ENCODE data around the gene ACTL6B. TPM values are rescaled to one million over a fixed set of nuclear protein-coding genes. Genes with fewer than 3 reads are reported as not detected.
A peak's percentile ranks its signal among the peaks of the same experiment; 100 is the strongest.

The ACTL6B gene
- total and polyA plus RNA-seq, 9 of the 15 experiments (the other 6 are each of a cell fraction or from before 2014, with no cell fraction given), result not detected

DNA sequence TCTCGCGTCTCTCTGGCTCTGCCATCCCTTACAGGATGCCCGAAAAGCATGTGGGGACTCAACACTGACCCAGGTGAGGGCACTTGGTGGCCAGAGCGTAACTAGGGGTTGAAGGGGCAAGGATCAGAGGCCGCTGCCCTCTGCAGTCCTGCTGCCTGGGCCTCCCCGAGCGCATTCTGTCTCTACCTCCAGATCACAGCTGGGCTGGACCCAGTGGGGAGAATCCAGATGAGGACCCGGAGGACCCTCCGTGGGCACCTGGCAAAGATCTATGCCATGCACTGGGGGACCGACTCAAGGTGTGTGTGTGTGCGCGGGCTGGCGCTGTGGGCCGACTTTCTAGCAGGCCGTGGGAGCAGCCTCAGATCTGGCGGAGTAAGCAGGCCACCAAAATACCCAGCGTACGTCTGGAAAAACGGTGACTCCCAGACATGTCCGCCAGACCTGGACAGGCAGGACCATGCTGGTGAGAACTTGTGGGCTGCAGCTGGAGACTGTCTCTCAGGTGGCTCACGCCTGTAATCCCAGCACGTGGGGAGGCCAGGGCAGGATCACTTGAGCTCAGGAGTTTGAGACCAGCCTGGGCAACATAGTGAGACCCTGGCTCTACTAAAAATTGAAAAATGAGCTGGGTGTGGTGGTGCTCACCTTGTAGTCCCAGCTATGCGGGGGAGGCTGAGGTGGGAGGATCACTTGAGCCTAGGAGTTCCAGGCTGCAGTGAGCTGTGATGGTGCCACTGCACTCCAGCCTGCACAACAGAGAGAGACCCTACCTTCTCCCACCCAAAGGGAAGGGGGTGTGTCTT lies 20.5 kb upstream of the ACTL6B start:
- intact Hi-C loops (cut with micrococcal nuclease) (no loop called here), in situ Hi-C loops (cut with MboI) (no loop called here)
- POLR2A ChIA-PET, result interaction anchor here (0.6 to 1.9 kb wide), 8 partner anchors 13 to 249 kb away, joined by 3 to 6 read pairs (median 4); partner anchors contain the start of genes GIGYF1, POP7 and ZCWPW1
- H3K4me1 ChIP-seq (replicated peaks in 1 of 2; ENCODE audit: control insufficient read depth in 2 of 2, insufficient read depth in 2 of 2, low read length in 2 of 2), result peaks cover 4 to 84% of the 10 kb centered on the region in 2 experiments
- peak overlapping the region in 1 of 2 experiments; percentile 94; a peak in 2 of 4 replicates for H3K9ac ChIP-seq (ENCODE audit: insufficient read depth in 1 of 2, low read depth in 2 of 2, low read length in 2 of 2)
- FAIRE-seq (peak; percentile 42), DNase-seq (ENCODE audit: extremely low read depth in 1 of 4, low spot score in 3 of 4) (no peak), ATAC-seq (no peak)
- WGBS (ENCODE audit: insufficient coverage, low coverage, missing lambda C conversion rate), result 92% methylated on average over 20 of the region's 23 CpGs
- peaks cover 46% of the 10 kb centered on the region for H3K79me2 ChIP-seq (ENCODE audit: control insufficient read depth, insufficient read depth, low read length)
- CTCF ChIA-PET (ENCODE audit: low intra/inter-chr PET ratio), result no interaction called here
- no peaks in the 10 kb centered on the region for H3K9me1 ChIP-seq (ENCODE audit: control insufficient read depth, insufficient read depth, low read length)
- H3K4me2 ChIP-seq (ENCODE audit: insufficient read depth, low read length), result peak overlapping the region; percentile 40
- peak overlapping the region; percentile 99; the same call in 1 of the 2 replicates for H3K4me3 ChIP-seq
- H4K20me1 ChIP-seq (replicated peaks; ENCODE audit: control insufficient read depth, insufficient read depth, low read length), result peaks cover 22% of the 10 kb centered on the region; the same call in 1 of the 2 replicates
- no peak overlapping the region for H2AFZ ChIP-seq (ENCODE audit: low read depth, low read length)
- no peak overlapping the region for H3K27ac ChIP-seq (ENCODE audit: extremely low read depth, low read depth, low read length)
- H3K9me3 ChIP-seq (replicated peaks; ENCODE audit: control insufficient read depth, insufficient read depth, low read depth, low read length), result no peaks in the 10 kb centered on the region
- H3K36me3 ChIP-seq (ENCODE audit: control insufficient read depth, insufficient read depth, low read length), result peaks cover 55% of the 10 kb centered on the region; the same call in 2 of the 3 replicates
- TSS peak; percentile 26 for BruUV-seq (replicated peaks)
- no peaks in the 10 kb centered on the region for H3K27me3 ChIP-seq (ENCODE audit: control insufficient read depth in 2 of 2, insufficient read depth in 2 of 2, low read length in 2 of 2)
- no peak for TF ChIP-seq HDAC1 (IDR thresholded peaks at IDR 0.05)
- no peak for TF ChIP-seq FOXA1 (IDR thresholded peaks at IDR 0.05; ENCODE audit: borderline replicate concordance)
- peak; percentile 66 for TF ChIP-seq ZNF121 (CRISPR knock-in tag; conservative IDR thresholded peaks at IDR 0.05)
- TF ChIP-seq ETV5 (CRISPR knock-in tag; IDR thresholded peaks at IDR 0.05; ENCODE audit: low read depth), result 0 out of 2 replicates have a peak, but pooled peaks have one; percentile 31
- no peak for TF ChIP-seq ZKSCAN1 (IDR thresholded peaks at IDR 0.05; ENCODE audit: low read depth, low read length)
- TF ChIP-seq, protein P1, sequence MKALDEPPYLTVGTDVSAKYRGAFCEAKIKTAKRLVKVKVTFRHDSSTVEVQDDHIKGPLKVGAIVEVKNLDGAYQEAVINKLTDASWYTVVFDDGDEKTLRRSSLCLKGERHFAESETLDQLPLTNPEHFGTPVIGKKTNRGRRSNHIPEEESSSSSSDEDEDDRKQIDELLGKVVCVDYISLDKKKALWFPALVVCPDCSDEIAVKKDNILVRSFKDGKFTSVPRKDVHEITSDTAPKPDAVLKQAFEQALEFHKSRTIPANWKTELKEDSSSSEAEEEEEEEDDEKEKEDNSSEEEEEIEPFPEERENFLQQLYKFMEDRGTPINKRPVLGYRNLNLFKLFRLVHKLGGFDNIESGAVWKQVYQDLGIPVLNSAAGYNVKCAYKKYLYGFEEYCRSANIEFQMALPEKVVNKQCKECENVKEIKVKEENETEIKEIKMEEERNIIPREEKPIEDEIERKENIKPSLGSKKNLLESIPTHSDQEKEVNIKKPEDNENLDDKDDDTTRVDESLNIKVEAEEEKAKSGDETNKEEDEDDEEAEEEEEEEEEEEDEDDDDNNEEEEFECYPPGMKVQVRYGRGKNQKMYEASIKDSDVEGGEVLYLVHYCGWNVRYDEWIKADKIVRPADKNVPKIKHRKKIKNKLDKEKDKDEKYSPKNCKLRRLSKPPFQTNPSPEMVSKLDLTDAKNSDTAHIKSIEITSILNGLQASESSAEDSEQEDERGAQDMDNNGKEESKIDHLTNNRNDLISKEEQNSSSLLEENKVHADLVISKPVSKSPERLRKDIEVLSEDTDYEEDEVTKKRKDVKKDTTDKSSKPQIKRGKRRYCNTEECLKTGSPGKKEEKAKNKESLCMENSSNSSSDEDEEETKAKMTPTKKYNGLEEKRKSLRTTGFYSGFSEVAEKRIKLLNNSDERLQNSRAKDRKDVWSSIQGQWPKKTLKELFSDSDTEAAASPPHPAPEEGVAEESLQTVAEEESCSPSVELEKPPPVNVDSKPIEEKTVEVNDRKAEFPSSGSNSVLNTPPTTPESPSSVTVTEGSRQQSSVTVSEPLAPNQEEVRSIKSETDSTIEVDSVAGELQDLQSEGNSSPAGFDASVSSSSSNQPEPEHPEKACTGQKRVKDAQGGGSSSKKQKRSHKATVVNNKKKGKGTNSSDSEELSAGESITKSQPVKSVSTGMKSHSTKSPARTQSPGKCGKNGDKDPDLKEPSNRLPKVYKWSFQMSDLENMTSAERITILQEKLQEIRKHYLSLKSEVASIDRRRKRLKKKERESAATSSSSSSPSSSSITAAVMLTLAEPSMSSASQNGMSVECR (CRISPR knock-in tag; IDR thresholded peaks at IDR 0.05), result no peak
- peak; percentile 62; the same call in 1 of the 2 replicates for TF ChIP-seq CBFB (CRISPR knock-in tag; IDR thresholded peaks at IDR 0.05)
- TF ChIP-seq ARHGAP35 (IDR thresholded peaks at IDR 0.05; ENCODE audit: partially characterized antibody), result no peak
- TF ChIP-seq, protein P2, sequence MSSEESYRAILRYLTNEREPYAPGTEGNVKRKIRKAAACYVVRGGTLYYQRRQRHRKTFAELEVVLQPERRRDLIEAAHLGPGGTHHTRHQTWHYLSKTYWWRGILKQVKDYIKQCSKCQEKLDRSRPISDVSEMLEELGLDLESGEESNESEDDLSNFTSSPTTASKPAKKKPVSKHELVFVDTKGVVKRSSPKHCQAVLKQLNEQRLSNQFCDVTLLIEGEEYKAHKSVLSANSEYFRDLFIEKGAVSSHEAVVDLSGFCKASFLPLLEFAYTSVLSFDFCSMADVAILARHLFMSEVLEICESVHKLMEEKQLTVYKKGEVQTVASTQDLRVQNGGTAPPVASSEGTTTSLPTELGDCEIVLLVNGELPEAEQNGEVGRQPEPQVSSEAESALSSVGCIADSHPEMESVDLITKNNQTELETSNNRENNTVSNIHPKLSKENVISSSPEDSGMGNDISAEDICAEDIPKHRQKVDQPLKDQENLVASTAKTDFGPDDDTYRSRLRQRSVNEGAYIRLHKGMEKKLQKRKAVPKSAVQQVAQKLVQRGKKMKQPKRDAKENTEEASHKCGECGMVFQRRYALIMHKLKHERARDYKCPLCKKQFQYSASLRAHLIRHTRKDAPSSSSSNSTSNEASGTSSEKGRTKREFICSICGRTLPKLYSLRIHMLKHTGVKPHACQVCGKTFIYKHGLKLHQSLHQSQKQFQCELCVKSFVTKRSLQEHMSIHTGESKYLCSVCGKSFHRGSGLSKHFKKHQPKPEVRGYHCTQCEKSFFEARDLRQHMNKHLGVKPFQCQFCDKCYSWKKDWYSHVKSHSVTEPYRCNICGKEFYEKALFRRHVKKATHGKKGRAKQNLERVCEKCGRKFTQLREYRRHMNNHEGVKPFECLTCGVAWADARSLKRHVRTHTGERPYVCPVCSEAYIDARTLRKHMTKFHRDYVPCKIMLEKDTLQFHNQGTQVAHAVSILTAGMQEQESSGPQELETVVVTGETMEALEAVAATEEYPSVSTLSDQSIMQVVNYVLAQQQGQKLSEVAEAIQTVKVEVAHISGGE (CRISPR knock-in tag; IDR thresholded peaks at IDR 0.05), result no peak
- TF ChIP-seq, protein P3, sequence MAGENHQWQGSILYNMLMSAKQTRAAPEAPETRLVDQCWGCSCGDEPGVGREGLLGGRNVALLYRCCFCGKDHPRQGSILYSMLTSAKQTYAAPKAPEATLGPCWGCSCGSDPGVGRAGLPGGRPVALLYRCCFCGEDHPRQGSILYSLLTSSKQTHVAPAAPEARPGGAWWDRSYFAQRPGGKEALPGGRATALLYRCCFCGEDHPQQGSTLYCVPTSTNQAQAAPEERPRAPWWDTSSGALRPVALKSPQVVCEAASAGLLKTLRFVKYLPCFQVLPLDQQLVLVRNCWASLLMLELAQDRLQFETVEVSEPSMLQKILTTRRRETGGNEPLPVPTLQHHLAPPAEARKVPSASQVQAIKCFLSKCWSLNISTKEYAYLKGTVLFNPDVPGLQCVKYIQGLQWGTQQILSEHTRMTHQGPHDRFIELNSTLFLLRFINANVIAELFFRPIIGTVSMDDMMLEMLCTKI (IDR thresholded peaks at IDR 0.05; ENCODE audit: partially characterized antibody), result no peak
- no peak for TF ChIP-seq THRAP3 (IDR thresholded peaks at IDR 0.05; ENCODE audit: borderline replicate concordance)

All from K562 (cell line).